Mucosa of descending colon (tissue), 3 donors: Measurements from ENCODE around the gene CD300LF. TPM values are rescaled to one million over a fixed set of nuclear protein-coding genes. Genes with fewer than 3 reads are reported as not detected.
A peak's percentile ranks its signal among the peaks of the same experiment; 100 is the strongest.

ENCODE experiments used
- ATAC-seq: fragments of 200-7000 bp; cut with Tn5 transposase; one replicate; pipeline ENCODE4 v1.9.1; 2020; ENCODE audit warnings: mild to moderate bottlenecking, moderate library complexity
- DNase-seq, 3 donors: peaks; one replicate each; pipeline ENCODE4 v3.0.0-alpha.2; 2020
- H3K36me3 ChIP-seq: fragments of 200-600 bp; one replicate; pipeline ENCODE4 v1.8.0; 2021; ENCODE audit warnings: low read depth, mild to moderate bottlenecking
- H3K4me1 ChIP-seq: fragments of 200-600 bp; one replicate; pipeline ENCODE4 v1.8.0; 2021; ENCODE audit warnings: low read depth, mild to moderate bottlenecking
- H3K4me3 ChIP-seq: fragments of 200-600 bp; one replicate; pipeline ENCODE4 v1.8.0; 2021; ENCODE audit warnings: mild to moderate bottlenecking
- H3K9me3 ChIP-seq: fragments of 200-600 bp; one replicate; pipeline ENCODE4 v1.8.0; 2021; ENCODE audit warnings: mild to moderate bottlenecking
- CTCF ChIP-seq: fragments of 200-600 bp; IDR thresholded peaks from one replicate; pipeline ENCODE4 v1.8.0; 2022; ENCODE audit warnings: antibody characterized with exemption, mild to moderate bottlenecking
- intact Hi-C, 2 donors: fragments of 100-400 bp; cut with DNase I in 1 of 2; cut with micrococcal nuclease in 1 of 2; formaldehyde crosslinking; loops; one replicate each; pipeline versions ENCODE4 v1.11.0 to v1.11.1; 2022; cut with DNase I, micrococcal nuclease
- total RNA-seq, 3 donors: library from RNA; stranded (reverse); fragmentation: NEBNext Ultra II Directional in 2 of 3; extraction: Animal tissue kit (Norgen Biotek cat#: 25700) in 2 of 3; gene quantifications; one replicate each; pipeline versions ENCODE4 v1.2.1 to v1.2.4, GENCODE V29; 2021 to 2023
- donor health status: DM: no; HTN: no; CAD: no; lungs with moderate emphysema.
- donor health status: DM: no; HTN: no; CAD: no.
- donor health status: DM: no; HTN: yes; CAD: no.

The CD300LF gene
- total RNA-seq, 3 donors from 2014 or later, result 2.0 TPM

- intact Hi-C loops, result no loop called here
- DNase-seq (no peak), ATAC-seq (peak; percentile 6)
- peaks cover 71% of the 10 kb centered on the region for H3K4me1 ChIP-seq
- no peak overlapping the region for H3K4me3 ChIP-seq
- no peak for TF ChIP-seq CTCF
- H3K9me3 ChIP-seq, result no peaks in the 10 kb centered on the region
- no peaks in the 10 kb centered on the region for H3K36me3 ChIP-seq
These were observed 46.6 kb upstream of the CD300LF start for GRCh38 chr17:74759243-74759801.

- Histone ChIP-seq H3K9me3 (no peaks in the 10 kb centered on the region), H3K4me3 (no peak overlapping the region), H3K36me3 (no peaks in the 10 kb centered on the region), H3K4me1 (peaks cover 67% of the 10 kb centered on the region)
- ATAC-seq, result peak; percentile 55
- intact Hi-C loops, result no loop called here
- DNase-seq, result no peak
- no peak for TF ChIP-seq CTCF
These were observed 46.1 kb upstream of the CD300LF start for GRCh38 chr17:74758848-74759168.

- Histone ChIP-seq H3K9me3 (no peaks in the 10 kb centered on the region), H3K4me3 (no peak overlapping the region), H3K4me1 (peaks cover 61% of the 10 kb centered on the region), H3K36me3 (no peaks in the 10 kb centered on the region)
- peak; percentile 74 for ATAC-seq
- intact Hi-C loops, result no loop called here
- peak in 2 of 3 donors; percentile 63 for DNase-seq
- TF ChIP-seq CTCF, result no peak
These were observed 45.5 kb upstream of the CD300LF start for GRCh38 chr17:74757931-74758847.

- DNase-seq (peak in 1 of 3 donors; percentile 68), ATAC-seq (peak; percentile 56)
- no peak for TF ChIP-seq CTCF
- Histone ChIP-seq H3K4me3 (no peak overlapping the region), H3K9me3 (no peaks in the 10 kb centered on the region), H3K4me1 (peaks cover 54% of the 10 kb centered on the region), H3K36me3 (no peaks in the 10 kb centered on the region)
- intact Hi-C loops, result no loop called here
These were observed 44.8 kb upstream of the CD300LF start for GRCh38 chr17:74757502-74757901.

GRCh38 chr17:74756891-74757290 lies 44.2 kb upstream of the CD300LF start:
- intact Hi-C loops, result no loop called here
- H3K36me3 ChIP-seq, result no peaks in the 10 kb centered on the region

More at GRCh38 chr17:74756891-74757290, 44.2 kb upstream of the CD300LF start:
- TF ChIP-seq CTCF, result no peak
- ATAC-seq, result no peak
- H3K4me3 ChIP-seq, result no peak overlapping the region
- H3K4me1 ChIP-seq, result peaks cover 49% of the 10 kb centered on the region
- no peak for DNase-seq
- H3K9me3 ChIP-seq, result no peaks in the 10 kb centered on the region
